ENCODE data around the gene ANXA2. TPM values are rescaled to one million over a fixed set of nuclear protein-coding genes. Genes with fewer than 3 reads are reported as not detected.

The ANXA2 gene
- total and polyA plus RNA-seq, 2 donors from 2014 or later, result 383 to 867 TPM

DNA sequence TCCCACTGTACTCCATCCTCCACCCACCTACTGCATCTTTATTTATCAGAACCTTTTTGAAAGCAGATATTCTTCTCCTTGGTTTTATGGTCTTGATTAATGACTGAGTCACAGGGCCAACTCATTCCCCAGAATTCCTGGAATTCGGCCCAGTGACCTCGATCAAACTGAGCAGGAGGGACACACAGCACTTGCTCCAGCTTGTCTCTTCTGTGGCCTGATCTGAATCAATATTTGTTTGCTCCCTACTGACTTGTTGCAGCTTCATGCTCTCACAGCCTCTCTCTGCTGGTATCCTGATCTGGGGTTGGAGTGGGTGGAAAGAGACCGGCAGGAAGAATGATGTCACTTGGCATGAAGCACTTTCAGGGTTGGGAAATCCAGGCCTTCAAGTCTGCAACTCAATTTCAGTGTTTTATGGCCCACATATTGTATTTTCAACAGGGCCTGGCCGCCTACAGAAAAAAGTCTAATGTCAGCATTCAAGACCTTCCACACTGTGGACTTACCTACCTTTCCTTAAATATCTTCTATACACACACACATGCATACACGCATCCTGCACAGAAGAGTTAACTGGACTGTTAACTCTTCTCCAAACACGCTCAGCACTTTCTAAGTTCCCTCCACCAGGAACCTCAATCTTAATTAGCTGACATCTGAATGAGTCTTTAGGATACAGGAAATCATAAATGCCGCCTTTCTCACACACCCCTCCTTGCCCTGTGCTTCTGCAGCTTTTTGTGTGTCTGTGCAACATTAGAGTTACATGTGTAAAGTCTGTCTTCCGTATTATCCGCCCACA, 4.6 kb downstream of the ANXA2 start:
- peak overlapping the region in 1 of 3 donors; percentile 11 for H3K9ac ChIP-seq (ENCODE audit: low read length in 3 of 3)
- TF ChIP-seq, protein P1, sequence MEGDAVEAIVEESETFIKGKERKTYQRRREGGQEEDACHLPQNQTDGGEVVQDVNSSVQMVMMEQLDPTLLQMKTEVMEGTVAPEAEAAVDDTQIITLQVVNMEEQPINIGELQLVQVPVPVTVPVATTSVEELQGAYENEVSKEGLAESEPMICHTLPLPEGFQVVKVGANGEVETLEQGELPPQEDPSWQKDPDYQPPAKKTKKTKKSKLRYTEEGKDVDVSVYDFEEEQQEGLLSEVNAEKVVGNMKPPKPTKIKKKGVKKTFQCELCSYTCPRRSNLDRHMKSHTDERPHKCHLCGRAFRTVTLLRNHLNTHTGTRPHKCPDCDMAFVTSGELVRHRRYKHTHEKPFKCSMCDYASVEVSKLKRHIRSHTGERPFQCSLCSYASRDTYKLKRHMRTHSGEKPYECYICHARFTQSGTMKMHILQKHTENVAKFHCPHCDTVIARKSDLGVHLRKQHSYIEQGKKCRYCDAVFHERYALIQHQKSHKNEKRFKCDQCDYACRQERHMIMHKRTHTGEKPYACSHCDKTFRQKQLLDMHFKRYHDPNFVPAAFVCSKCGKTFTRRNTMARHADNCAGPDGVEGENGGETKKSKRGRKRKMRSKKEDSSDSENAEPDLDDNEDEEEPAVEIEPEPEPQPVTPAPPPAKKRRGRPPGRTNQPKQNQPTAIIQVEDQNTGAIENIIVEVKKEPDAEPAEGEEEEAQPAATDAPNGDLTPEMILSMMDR (IDR thresholded peaks at IDR 0.05; ENCODE audit: borderline replicate concordance, extremely low read depth, insufficient read depth), result no peak
- no peaks in the 10 kb centered on the region for H3K9me3 ChIP-seq (ENCODE audit: control insufficient read depth in 2 of 3, insufficient read depth in 1 of 3, low read length in 3 of 3)
- peak overlapping the region; percentile 59 to 74 for H3K27ac ChIP-seq (ENCODE audit: low read depth in 2 of 2, low read length in 2 of 2)
- H3K27me3 ChIP-seq (ENCODE audit: control insufficient read depth, insufficient read depth, low read length), result no peaks in the 10 kb centered on the region
- H3K36me3 ChIP-seq (ENCODE audit: control insufficient read depth in 2 of 3, insufficient read depth in 3 of 3, low read length in 3 of 3), result peaks cover 0 to 2% (median 0%) of the 10 kb centered on the region in 3 donors
- FAIRE-seq (no peak), DNase-seq (peak; percentile 77 to 93 (median 84))
- peak overlapping the region in 1 of 3 donors; percentile 3 for H3K4me3 ChIP-seq (ENCODE audit: low read length in 3 of 3)
- intact Hi-C loops (cut with DNase I), result no loop called here
- peaks cover 12 to 51% (median 26%) of the 10 kb centered on the region in 3 donors for H3K4me1 ChIP-seq (ENCODE audit: control insufficient read depth in 2 of 3, insufficient read depth in 2 of 3, low read depth in 1 of 3, low read length in 3 of 3)

DNA sequence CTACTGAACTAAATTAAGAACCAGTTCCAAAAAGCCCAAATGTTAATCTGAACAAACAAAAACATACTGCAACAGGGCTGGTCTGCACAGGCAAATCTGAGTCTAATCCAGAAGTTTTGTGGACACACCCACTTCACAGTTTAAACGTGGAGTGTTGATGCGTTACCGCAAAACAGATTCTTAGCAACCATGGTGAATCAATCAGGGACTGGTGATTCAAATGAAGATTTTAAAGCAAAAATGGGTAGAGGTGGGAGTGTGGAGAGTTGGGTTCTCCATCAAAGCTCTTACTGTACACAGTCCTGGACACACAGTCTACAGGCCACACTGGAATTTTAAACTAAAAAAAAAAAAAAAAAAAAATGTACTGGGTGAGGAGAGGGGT, 5.2 kb downstream of the ANXA2 start:
- Histone ChIP-seq H3K9me3 (ENCODE audit: control insufficient read depth in 2 of 3, insufficient read depth in 1 of 3, low read length in 3 of 3) (no peaks in the 10 kb centered on the region), H3K4me1 (ENCODE audit: control insufficient read depth in 2 of 3, insufficient read depth in 2 of 3, low read depth in 1 of 3, low read length in 3 of 3) (peaks cover 12 to 51% (median 26%) of the 10 kb centered on the region in 3 donors), H3K27ac (ENCODE audit: low read depth in 2 of 2, low read length in 2 of 2) (peak overlapping the region in 1 of 2 donors; percentile 59), H3K36me3 (ENCODE audit: control insufficient read depth in 2 of 3, insufficient read depth in 3 of 3, low read length in 3 of 3) (peaks cover 0 to 2% (median 0%) of the 10 kb centered on the region in 3 donors), H3K9ac (ENCODE audit: low read length in 3 of 3) (no peak overlapping the region), H3K27me3 (ENCODE audit: control insufficient read depth, insufficient read depth, low read length) (no peaks in the 10 kb centered on the region), H3K4me3 (ENCODE audit: low read length in 3 of 3) (no peak overlapping the region)
- TF ChIP-seq, protein P1 (IDR thresholded peaks at IDR 0.05; ENCODE audit: borderline replicate concordance, extremely low read depth, insufficient read depth), result no peak
- FAIRE-seq, result no peak
- DNase-seq, result peak in 3 of 5 donors; percentile 47 to 88 (median 79)
- intact Hi-C loops (cut with DNase I), result no loop called here

DNA sequence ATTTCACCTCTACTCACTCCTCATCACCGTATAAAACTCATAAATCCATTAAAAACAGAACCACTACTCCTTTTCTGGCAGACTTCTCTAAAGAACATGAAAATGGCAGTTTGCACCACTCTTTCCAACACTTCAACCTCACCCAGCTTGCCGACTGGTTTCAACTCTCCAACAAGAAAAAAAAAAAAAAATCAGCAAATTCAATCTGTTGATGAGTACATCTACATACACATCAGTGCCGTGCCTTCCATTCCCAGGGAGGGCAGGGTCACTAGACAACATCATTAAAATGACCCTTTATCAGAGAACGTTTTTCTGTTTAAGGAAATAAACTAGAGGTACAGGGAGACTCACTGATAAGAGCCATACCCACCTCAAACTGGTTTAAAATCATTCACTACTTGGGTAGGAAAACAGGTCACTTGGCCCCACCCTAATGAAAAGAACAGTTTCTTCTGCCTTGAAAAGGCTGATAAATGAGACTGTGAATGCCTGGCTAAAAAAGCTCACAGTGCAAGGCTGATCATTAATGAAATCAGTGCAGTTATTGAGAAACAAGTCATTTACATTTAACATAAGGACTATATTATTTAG, 6.0 kb downstream of the ANXA2 start:
- intact Hi-C loops (cut with DNase I), result no loop called here
- FAIRE-seq (no peak), DNase-seq (peak in 1 of 5 donors; percentile 5)
- no peak overlapping the region for H3K4me3 ChIP-seq (ENCODE audit: low read length in 3 of 3)
- H3K27ac ChIP-seq (ENCODE audit: low read depth in 2 of 2, low read length in 2 of 2), result peak overlapping the region; percentile 20 to 40
- H3K4me1 ChIP-seq (ENCODE audit: control insufficient read depth in 2 of 3, insufficient read depth in 2 of 3, low read depth in 1 of 3, low read length in 3 of 3), result peaks cover 12 to 51% (median 26%) of the 10 kb centered on the region in 3 donors
- TF ChIP-seq, protein P1 (IDR thresholded peaks at IDR 0.05; ENCODE audit: borderline replicate concordance, extremely low read depth, insufficient read depth), result no peak
- H3K36me3 ChIP-seq (ENCODE audit: control insufficient read depth in 2 of 3, insufficient read depth in 3 of 3, low read length in 3 of 3), result peaks cover 0 to 2% (median 0%) of the 10 kb centered on the region in 3 donors
- H3K9me3 ChIP-seq (ENCODE audit: control insufficient read depth in 2 of 3, insufficient read depth in 1 of 3, low read length in 3 of 3), result no peaks in the 10 kb centered on the region
- H3K9ac ChIP-seq (ENCODE audit: low read length in 3 of 3), result no peak overlapping the region
- no peaks in the 10 kb centered on the region for H3K27me3 ChIP-seq (ENCODE audit: control insufficient read depth, insufficient read depth, low read length)
